HepG2 (cell line): ENCODE measurements around the gene MORN5. TPM values are rescaled to one million over a fixed set of nuclear protein-coding genes. Genes with fewer than 3 reads are reported as not detected.
A peak's percentile ranks its signal among the peaks of the same experiment; 100 is the strongest.

Experiments used
- ASH2L ChIP-seq: fragments of 300-600, 200-600 bp; sonication (generic); IDR thresholded peaks from 2 replicates; pipeline ENCODE4 v1.7.0; 2017; ENCODE audit warnings: low read depth, mild to moderate bottlenecking, moderate library complexity, mixed read lengths, low read length; ENCODE audit not compliant: insufficient read length
- ATF3 ChIP-seq: sonication (generic); formaldehyde crosslinking; IDR thresholded peaks from 2 replicates; pipeline ENCODE4 v1.4.0; 2020; ENCODE audit warnings: missing genetic modification reagents
- FOXC1 ChIP-seq: sonication (generic); formaldehyde crosslinking; IDR thresholded peaks from 2 replicates; pipeline ENCODE4 v1.8.0; 2022; ENCODE audit warnings: mild to moderate bottlenecking, missing genetic modification reagents, borderline replicate concordance
- GABPA ChIP-seq, 2 experiments: IDR thresholded peaks; 2 replicates each; pipeline ENCODE4 v1.6.1; 2011 to 2016; ENCODE audit warnings: low read depth in 2 of 2, low read length in 1 of 2, missing biosample characterization in 1 of 2, missing genetic modification characterization in 1 of 2
- HMGXB4 ChIP-seq, 2 experiments: sonication (generic) in 1 of 2; formaldehyde crosslinking in 1 of 2; IDR thresholded peaks; 2 replicates each; pipeline versions ENCODE4 v1.4.0 to v1.6.1; 2018 to 2020; ENCODE audit warnings: missing genetic modification reagents in 2 of 2, borderline replicate concordance in 1 of 2, low read depth in 1 of 2, mild to moderate bottlenecking in 1 of 2, missing biosample characterization in 1 of 2
- JUN ChIP-seq: sonication (generic); formaldehyde crosslinking; IDR thresholded peaks from 2 replicates; pipeline ENCODE4 v1.4.0; 2020; ENCODE audit warnings: mild to moderate bottlenecking, missing genetic modification reagents
- KDM5B ChIP-seq: sonication (generic); formaldehyde crosslinking; IDR thresholded peaks from 2 replicates; pipeline ENCODE4 v1.4.0; 2020; ENCODE audit warnings: missing genetic modification reagents, mild to moderate bottlenecking, borderline replicate concordance
- MEIS1 ChIP-seq: sonication (generic); formaldehyde crosslinking; IDR thresholded peaks from 2 replicates; pipeline ENCODE4 v1.9.0; 2021; ENCODE audit warnings: mild to moderate bottlenecking, missing genetic modification reagents, moderate library complexity, borderline replicate concordance
- PHF21A ChIP-seq: sonication (generic); formaldehyde crosslinking; IDR thresholded peaks from 2 replicates; pipeline ENCODE4 v1.5.0; 2020; ENCODE audit warnings: mild to moderate bottlenecking, missing genetic modification reagents
- SAFB2 ChIP-seq: sonication (generic); formaldehyde crosslinking; IDR thresholded peaks from 2 replicates; pipeline ENCODE4 v1.5.1; 2020; ENCODE audit warnings: missing genetic modification reagents, low read depth, mild to moderate bottlenecking, borderline replicate concordance
- SMC3 ChIP-seq: IDR thresholded peaks from 2 replicates; pipeline ENCODE4 v1.6.1; 2011; ENCODE audit warnings: low read length, improper control_type of control experiment
- TBL1XR1 ChIP-seq: fragments of 150-350 bp; IDR thresholded peaks from 2 replicates; pipeline ENCODE4 v1.6.1; 2014; ENCODE audit warnings: borderline replicate concordance, low read length; ENCODE audit not compliant: partially characterized antibody
- TFAP4 ChIP-seq: sonication (generic); IDR thresholded peaks from 2 replicates; pipeline ENCODE4 v1.6.1; 2016; ENCODE audit warnings: low read depth, borderline replicate concordance
- TFDP2 ChIP-seq: sonication (generic); formaldehyde crosslinking; IDR thresholded peaks from 2 replicates; pipeline ENCODE4 v1.4.0; 2020; ENCODE audit warnings: missing genetic modification reagents
- ZBTB46 ChIP-seq: sonication (generic); formaldehyde crosslinking; IDR thresholded peaks from 2 replicates; pipeline ENCODE4 v1.4.0; 2020; ENCODE audit warnings: mild to moderate bottlenecking, missing genetic modification reagents, borderline replicate concordance
- ZFP1 ChIP-seq: IDR thresholded peaks from 2 replicates; pipeline ENCODE4 v1.6.1; 2016
- ZGPAT ChIP-seq: IDR thresholded peaks from 2 replicates; pipeline ENCODE4 v1.6.1; 2016; ENCODE audit warnings: mild to moderate bottlenecking
- ZNF383 ChIP-seq: sonication (generic); formaldehyde crosslinking; IDR thresholded peaks from 2 replicates; pipeline ENCODE4 v1.4.0; 2020; ENCODE audit warnings: missing genetic modification reagents, mild to moderate bottlenecking, borderline replicate concordance
- ZNF564 ChIP-seq: sonication (generic); formaldehyde crosslinking; IDR thresholded peaks from 2 replicates; pipeline ENCODE4 v1.8.1; 2023; ENCODE audit warnings: mild to moderate bottlenecking, missing genetic modification reagents
- ZNF614 ChIP-seq: IDR thresholded peaks from 2 replicates; pipeline ENCODE4 v1.6.1; 2018; ENCODE audit warnings: missing biosample characterization, missing genetic modification reagents, inconsistent platforms, borderline replicate concordance
- ZNF713 ChIP-seq: sonication (generic); formaldehyde crosslinking; IDR thresholded peaks from 2 replicates; pipeline ENCODE4 v1.4.0; 2020; ENCODE audit warnings: mild to moderate bottlenecking, missing genetic modification reagents
- ZNF768 ChIP-seq: sonication (generic); formaldehyde crosslinking; IDR thresholded peaks from 2 replicates; pipeline ENCODE4 v1.4.0; 2020; ENCODE audit warnings: missing genetic modification reagents
- ZNF879 ChIP-seq: sonication (generic); formaldehyde crosslinking; IDR thresholded peaks from 2 replicates; pipeline ENCODE4 v1.8.1; 2023; ENCODE audit warnings: missing genetic modification reagents
- polyA plus RNA-seq, 8 experiments: library from polyadenylated mRNA; depleted of rRNA in 3 of 8; stranded (reverse) in 7 of 8; unstranded in 1 of 8; fragments of >200 nt; fragmentation: Illumina TruSeq in 4 of 8; extraction: Trizol in 4 of 8; gene quantifications; 2 replicates each; pipeline versions ENCODE4 v1.2.1 to v1.2.3, GENCODE V29; 2011 to 2016; ENCODE audit warnings: low read depth in 4 of 8, missing spikeins in 1 of 8, mixed read lengths in 1 of 8; ENCODE audit not compliant: insufficient read depth in 1 of 8
- total RNA-seq, 5 experiments: library from RNA; depleted of rRNA; stranded (reverse); fragments of >200 nt; fragmentation: Illumina TruSeq; extraction: Trizol; gene quantifications; 2 replicates each; pipeline ENCODE4 v1.2.3, GENCODE V29; 2016; ENCODE audit warnings: low read depth in 1 of 5

Gene MORN5
- total and polyA plus RNA-seq, 2 of the 13 experiments (the other 11 are each of a cell fraction or from before 2014, with no cell fraction given) = not detected

GRCh38 chr9:122125158-122125508 lies 34.6 kb upstream of the MORN5 start (continued):
- TF ChIP-seq TFDP2 (CRISPR knock-in tag) (no peak), KDM5B (CRISPR knock-in tag) (0 out of 2 replicates have a peak, but pooled peaks have one; percentile 38), ZNF768 (CRISPR knock-in tag) (no peak), TFAP4 (peak; percentile 26; the same call in 1 of the 2 replicates), GABPA (IDR thresholded peaks at IDR 0.05; ENCODE audit: low read depth, low read length) (no peak), GABPA (CRISPR knock-in tag; IDR thresholded peaks at IDR 0.05; ENCODE audit: low read depth) (no peak), PHF21A (no peak), MEIS1 (CRISPR knock-in tag) (no peak), ZNF614 (CRISPR knock-in tag) (no peak), HMGXB4 (CRISPR knock-in tag; IDR thresholded peaks at IDR 0.05; ENCODE audit: borderline replicate concordance in 1 of 2, low read depth in 1 of 2) (0 out of 4 replicates have a peak, but pooled peaks of 1 of the 2 experiments have one; percentile 31), ZNF383 (CRISPR knock-in tag) (no peak), ZNF879 (CRISPR knock-in tag) (no peak), TBL1XR1 (peak; percentile 16), ZNF564 (CRISPR knock-in tag) (no peak), ZNF713 (no peak), ZGPAT (CRISPR knock-in tag) (0 out of 2 replicates have a peak, but pooled peaks have one; percentile 4), FOXC1 (0 out of 2 replicates have a peak, but pooled peaks have one; percentile 37), SAFB2 (CRISPR knock-in tag) (no peak), SMC3 (peak; percentile 90), JUN (no peak), ATF3 (no peak), ZBTB46 (CRISPR knock-in tag) (no peak), ASH2L (peak; percentile 25), ZFP1 (CRISPR knock-in tag) (no peak)
